ENCODE measurements around the gene VPS13D.

GRCh38 chr1:12548279-12548972, 318.6 kb downstream of the VPS13D start:
- no peak for TF ChIP-seq POLR2A (IDR thresholded peaks at IDR 0.05)
- no peak for TF ChIP-seq CTCF (IDR thresholded peaks at IDR 0.05)
